ENCODE data around the gene ZGLP1.

Gene ZGLP1

GRCh38 chr19:10316229-10317044, 6.8 kb upstream of the ZGLP1 start:
- no peaks in the 10 kb centered on the region for H3K27me3 ChIP-seq (ENCODE audit: control insufficient read depth in 1 of 2, insufficient read depth in 2 of 2, low read length in 2 of 2)
- H3K9me3 ChIP-seq (ENCODE audit: control insufficient read depth in 1 of 2, low read length in 2 of 2), result no peaks in the 10 kb centered on the region
- peaks cover 18 to 26% of the 10 kb centered on the region in 2 donors for H3K4me1 ChIP-seq (ENCODE audit: control insufficient read depth in 1 of 2, insufficient read depth in 2 of 2, low read length in 2 of 2)
- H3K36me3 ChIP-seq (ENCODE audit: control insufficient read depth in 1 of 2, insufficient read depth in 2 of 2, low read length in 2 of 2), result peaks cover 20 to 33% of the 10 kb centered on the region in 2 donors
- H3K27ac ChIP-seq (ENCODE audit: low read depth, low read length), result no peak overlapping the region
- peak overlapping the region; percentile 78 to 88 for H3K4me3 ChIP-seq (ENCODE audit: low read depth in 1 of 2, low read length in 2 of 2)
- no peak overlapping the region for H3K9ac ChIP-seq (ENCODE audit: low read depth in 1 of 2, low read length in 2 of 2)

DNA sequence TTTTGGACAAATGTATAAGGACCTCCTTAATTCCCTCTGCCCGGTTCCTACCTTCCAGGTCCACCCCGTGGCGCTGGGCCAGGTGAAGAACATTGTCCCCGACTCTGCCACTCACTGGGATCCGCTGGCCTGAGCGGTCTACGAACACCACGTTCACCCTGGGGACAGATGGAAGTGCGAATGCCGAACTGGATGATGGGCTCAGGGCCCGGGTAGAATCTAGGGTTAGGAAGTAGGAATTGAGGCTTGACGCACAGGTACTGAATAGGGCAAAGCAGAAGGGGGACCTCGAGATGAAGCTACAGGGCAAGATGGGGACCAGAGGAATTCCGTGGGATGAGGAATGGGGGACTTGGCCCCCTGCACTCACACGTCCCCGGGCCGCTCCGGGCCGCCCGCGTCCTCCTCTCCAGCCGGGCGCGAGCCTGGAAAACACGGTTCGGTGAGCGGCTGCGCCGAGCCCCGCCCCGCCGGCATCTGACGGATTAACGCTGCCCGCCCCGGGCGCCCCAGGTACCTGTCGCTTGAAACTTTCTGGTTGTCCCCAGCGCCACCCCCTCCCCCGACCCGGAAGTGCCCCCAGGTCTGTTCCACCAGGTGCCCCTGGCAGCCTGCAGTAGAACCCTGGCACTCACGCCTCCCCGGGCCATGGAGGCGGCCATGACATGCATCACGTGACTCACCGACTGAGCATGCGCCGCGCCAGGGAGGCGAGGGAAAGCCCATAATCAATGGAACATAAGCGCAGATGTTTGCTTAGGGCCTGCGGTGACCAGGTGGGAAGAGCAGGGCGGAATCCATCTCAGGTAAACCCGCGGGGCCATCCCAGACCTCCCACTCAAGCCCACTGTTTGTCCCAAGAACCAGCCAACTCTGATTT, 6.0 kb upstream of the ZGLP1 start, which contains the start of gene FDX2:
Gene FDX2, minus strand, starts transcription at position 681 of the 880 bp plus-strand sequence. Its CDS starts 19 bp downstream, at position 662.
- Histone ChIP-seq H3K36me3 (ENCODE audit: control insufficient read depth in 1 of 2, insufficient read depth in 2 of 2, low read length in 2 of 2) (peaks cover 20 to 27% of the 10 kb centered on the region in 2 donors), H3K9me3 (ENCODE audit: control insufficient read depth in 1 of 2, low read length in 2 of 2) (no peaks in the 10 kb centered on the region), H3K27me3 (ENCODE audit: control insufficient read depth in 1 of 2, insufficient read depth in 2 of 2, low read length in 2 of 2) (no peaks in the 10 kb centered on the region), H3K4me1 (ENCODE audit: control insufficient read depth in 1 of 2, insufficient read depth in 2 of 2, low read length in 2 of 2) (peaks cover 10 to 18% of the 10 kb centered on the region in 2 donors), H3K27ac (ENCODE audit: low read depth, low read length) (no peak within 1 kb of the TSS), H3K4me3 (ENCODE audit: low read depth in 1 of 2, low read length in 2 of 2) (peak within 1 kb of the TSS; percentile 78 to 88), H3K9ac (ENCODE audit: low read depth in 1 of 2, low read length in 2 of 2) (peak within 1 kb of the TSS; percentile 34 to 58)

- no peaks in the 10 kb centered on the region for H3K4me1 ChIP-seq (ENCODE audit: control insufficient read depth in 1 of 2, insufficient read depth in 2 of 2, low read length in 2 of 2)
- no peaks in the 10 kb centered on the region for H3K27me3 ChIP-seq (ENCODE audit: control insufficient read depth in 1 of 2, insufficient read depth in 2 of 2, low read length in 2 of 2)
- H3K27ac ChIP-seq (ENCODE audit: low read depth, low read length), result no peak overlapping the region
- no peaks in the 10 kb centered on the region for H3K9me3 ChIP-seq (ENCODE audit: control insufficient read depth in 1 of 2, low read length in 2 of 2)
- H3K9ac ChIP-seq (ENCODE audit: low read depth in 1 of 2, low read length in 2 of 2), result no peak overlapping the region
- H3K4me3 ChIP-seq (ENCODE audit: low read depth in 1 of 2, low read length in 2 of 2), result no peak overlapping the region
- H3K36me3 ChIP-seq (ENCODE audit: control insufficient read depth in 1 of 2, insufficient read depth in 2 of 2, low read length in 2 of 2), result no peaks in the 10 kb centered on the region
Measured at GRCh38 chr19:10306327-10306726, 3.3 kb downstream of the ZGLP1 start.

- Histone ChIP-seq H3K9ac (ENCODE audit: low read depth in 1 of 2, low read length in 2 of 2) (no peak overlapping the region), H3K27ac (ENCODE audit: low read depth, low read length) (no peak overlapping the region)
Measured at GRCh38 chr19:10305139-10305806, 4.3 kb downstream of the ZGLP1 start.

GRCh38 chr19:10299545-10300458, 9.8 kb downstream of the ZGLP1 start:
- H3K4me1 ChIP-seq (ENCODE audit: control insufficient read depth in 1 of 2, insufficient read depth in 2 of 2, low read length in 2 of 2), result peaks cover 12% of the 10 kb centered on the region in 2 donors
- no peaks in the 10 kb centered on the region for H3K36me3 ChIP-seq (ENCODE audit: control insufficient read depth in 1 of 2, insufficient read depth in 2 of 2, low read length in 2 of 2)
- H3K27me3 ChIP-seq (ENCODE audit: control insufficient read depth in 1 of 2, insufficient read depth in 2 of 2, low read length in 2 of 2), result peaks cover 7 to 14% of the 10 kb centered on the region in 2 donors
- no peaks in the 10 kb centered on the region for H3K9me3 ChIP-seq (ENCODE audit: control insufficient read depth in 1 of 2, low read length in 2 of 2)
- no peak overlapping the region for H3K27ac ChIP-seq (ENCODE audit: low read depth, low read length)
- no peak overlapping the region for H3K9ac ChIP-seq (ENCODE audit: low read depth in 1 of 2, low read length in 2 of 2)
- no peak overlapping the region for H3K4me3 ChIP-seq (ENCODE audit: low read depth in 1 of 2, low read length in 2 of 2)

More at GRCh38 chr19:10305139-10305806, 4.3 kb downstream of the ZGLP1 start:
- no peaks in the 10 kb centered on the region for H3K9me3 ChIP-seq (ENCODE audit: control insufficient read depth in 1 of 2, low read length in 2 of 2)
- H3K27me3 ChIP-seq (ENCODE audit: control insufficient read depth in 1 of 2, insufficient read depth in 2 of 2, low read length in 2 of 2), result no peaks in the 10 kb centered on the region
- H3K4me1 ChIP-seq (ENCODE audit: control insufficient read depth in 1 of 2, insufficient read depth in 2 of 2, low read length in 2 of 2), result no peaks in the 10 kb centered on the region
- H3K36me3 ChIP-seq (ENCODE audit: control insufficient read depth in 1 of 2, insufficient read depth in 2 of 2, low read length in 2 of 2), result no peaks in the 10 kb centered on the region
- H3K4me3 ChIP-seq (ENCODE audit: low read depth in 1 of 2, low read length in 2 of 2), result no peak overlapping the region

GRCh38 chr19:10295847-10296591, 13.6 kb downstream of the ZGLP1 start:
- H3K9me3 ChIP-seq (ENCODE audit: control insufficient read depth in 1 of 2, low read length in 2 of 2), result no peaks in the 10 kb centered on the region
- H3K36me3 ChIP-seq (ENCODE audit: control insufficient read depth in 1 of 2, insufficient read depth in 2 of 2, low read length in 2 of 2), result no peaks in the 10 kb centered on the region
- H3K9ac ChIP-seq (ENCODE audit: low read depth in 1 of 2, low read length in 2 of 2), result no peak overlapping the region
- no peak overlapping the region for H3K27ac ChIP-seq (ENCODE audit: low read depth, low read length)
- H3K4me1 ChIP-seq (ENCODE audit: control insufficient read depth in 1 of 2, insufficient read depth in 2 of 2, low read length in 2 of 2), result peaks cover 27 to 36% of the 10 kb centered on the region in 2 donors
- H3K4me3 ChIP-seq (ENCODE audit: low read depth in 1 of 2, low read length in 2 of 2), result peak overlapping the region; percentile 63 to 66
- peaks cover 42 to 50% of the 10 kb centered on the region in 2 donors for H3K27me3 ChIP-seq (ENCODE audit: control insufficient read depth in 1 of 2, insufficient read depth in 2 of 2, low read length in 2 of 2)

DNA sequence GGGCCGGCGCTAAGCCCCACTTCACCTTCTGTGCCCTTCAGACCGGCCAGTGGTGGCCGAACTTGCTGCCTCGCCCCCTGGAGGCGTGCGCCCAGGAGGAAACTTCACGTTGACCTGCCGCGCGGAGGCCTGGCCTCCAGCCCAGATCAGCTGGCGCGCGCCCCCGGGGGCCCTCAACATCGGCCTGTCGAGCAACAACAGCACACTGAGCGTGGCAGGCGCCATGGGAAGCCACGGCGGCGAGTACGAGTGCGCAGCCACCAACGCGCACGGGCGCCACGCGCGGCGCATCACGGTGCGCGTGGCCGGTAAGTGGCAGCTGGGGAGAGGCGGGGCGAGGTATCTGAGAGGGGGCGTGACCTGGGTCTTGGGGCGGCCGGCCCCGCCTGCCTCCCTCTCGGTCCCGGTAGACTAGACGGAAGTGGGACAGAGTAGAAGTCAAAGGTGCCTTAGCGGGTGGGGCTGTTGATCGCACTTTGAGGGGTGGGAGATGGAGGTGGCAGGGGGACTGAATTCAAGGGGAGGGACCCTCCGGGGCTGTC, 14.2 kb downstream of the ZGLP1 start:
- Histone ChIP-seq H3K4me3 (ENCODE audit: low read depth in 1 of 2, low read length in 2 of 2) (peak overlapping the region; percentile 63 to 66), H3K27ac (ENCODE audit: low read depth, low read length) (no peak overlapping the region), H3K9ac (ENCODE audit: low read depth in 1 of 2, low read length in 2 of 2) (no peak overlapping the region), H3K4me1 (ENCODE audit: control insufficient read depth in 1 of 2, insufficient read depth in 2 of 2, low read length in 2 of 2) (peaks cover 27 to 43% of the 10 kb centered on the region in 2 donors), H3K36me3 (ENCODE audit: control insufficient read depth in 1 of 2, insufficient read depth in 2 of 2, low read length in 2 of 2) (no peaks in the 10 kb centered on the region), H3K9me3 (ENCODE audit: control insufficient read depth in 1 of 2, low read length in 2 of 2) (no peaks in the 10 kb centered on the region), H3K27me3 (ENCODE audit: control insufficient read depth in 1 of 2, insufficient read depth in 2 of 2, low read length in 2 of 2) (peaks cover 49 to 56% of the 10 kb centered on the region in 2 donors)

- Histone ChIP-seq H3K4me1 (ENCODE audit: control insufficient read depth in 1 of 2, insufficient read depth in 2 of 2, low read length in 2 of 2) (peaks cover 27 to 52% of the 10 kb centered on the region in 2 donors), H3K9me3 (ENCODE audit: control insufficient read depth in 1 of 2, low read length in 2 of 2) (no peaks in the 10 kb centered on the region), H3K27me3 (ENCODE audit: control insufficient read depth in 1 of 2, insufficient read depth in 2 of 2, low read length in 2 of 2) (peaks cover 57 to 62% of the 10 kb centered on the region in 2 donors), H3K27ac (ENCODE audit: low read depth, low read length) (no peak overlapping the region), H3K36me3 (ENCODE audit: control insufficient read depth in 1 of 2, insufficient read depth in 2 of 2, low read length in 2 of 2) (no peaks in the 10 kb centered on the region), H3K4me3 (ENCODE audit: low read depth in 1 of 2, low read length in 2 of 2) (no peak overlapping the region), H3K9ac (ENCODE audit: low read depth in 1 of 2, low read length in 2 of 2) (no peak overlapping the region)
Measured at GRCh38 chr19:10294368-10294697, 15.3 kb downstream of the ZGLP1 start.

All from duodenal mucosa (tissue), 2 donors.